K562 (cell line): ENCODE data around the gene TCP11. TPM values are rescaled to one million over a fixed set of nuclear protein-coding genes. Genes with fewer than 3 reads are reported as not detected.

Experiments used
- ATAC-seq: fragments of 200-7000 bp; cut with Tn5 transposase; 3 replicates; pipeline ENCODE4 v1.9.1; 2020; ENCODE audit warnings: moderate library complexity
- BruUV-seq: library from RNA; stranded (reverse); fragments of 400-500 nt; replicated peaks from 2 replicates; lab custom pipeline; 2021; lab: Mats Ljungman, UMichigan
- CTCF ChIA-PET: fragments of 300-600 bp; formaldehyde crosslinking; extraction: SDS; loops from one replicate; lab custom pipeline; 2021; ENCODE audit warnings: low intra/inter-chr PET ratio; lab: Yijun Ruan, JAX
- POLR2A ChIA-PET: fragments of 300-600, 350-650 bp; sonication (Branson Sonifier 250); formaldehyde crosslinking; extraction: SDS; loops from one replicate; lab custom pipeline; 2021; ENCODE audit warnings: antibody characterized with exemption, inconsistent platforms; lab: Yijun Ruan, JAX
- DNase-seq, 4 experiments: peaks; one replicate each; pipeline versions ENCODE4 v3.0.0 to v3.0.0-alpha.2; 2011 to 2018; ENCODE audit warnings: low spot score in 3 of 4, mixed read lengths in 3 of 4; ENCODE audit errors: extremely low read depth in 1 of 4
- FAIRE-seq: peaks from 2 replicates; lab custom pipeline; 2011; peaks lifted over from hg19 to GRCh38; lab: Jason Lieb, UNC
- H2AFZ ChIP-seq: 2 replicates; pipeline ENCODE4 v1.6.0; 2011; ENCODE audit warnings: low read depth, low read length, control low read depth, inconsistent platforms
- H3K27ac ChIP-seq: fragments of 200-600 bp; 3 replicates; pipeline ENCODE4 v1.8.0; 2011; ENCODE audit warnings: low read depth, mild to moderate bottlenecking, control low read depth, inconsistent platforms, low read length, moderate library complexity, mixed read lengths; ENCODE audit errors: extremely low read depth
- H3K27me3 ChIP-seq, 2 experiments: fragments of 300-600 bp in 1 of 2; 2 replicates in 1 of 2; 3 replicates in 1 of 2; pipeline versions ENCODE4 v1.6.0 to v1.8.0; 2011; ENCODE audit warnings: inconsistent platforms in 2 of 2, low read length in 2 of 2, mild to moderate bottlenecking in 1 of 2, mixed read lengths in 1 of 2, moderate library complexity in 1 of 2; ENCODE audit not compliant: control insufficient read depth in 2 of 2, insufficient read depth in 2 of 2
- H3K36me3 ChIP-seq: fragments of 300-600 bp; 3 replicates; pipeline ENCODE4 v1.8.0; 2011; ENCODE audit warnings: mild to moderate bottlenecking, low read length, inconsistent platforms; ENCODE audit not compliant: control insufficient read depth, insufficient read depth
- H3K4me1 ChIP-seq, 2 experiments: fragments of 200-600 bp in 1 of 2; replicated peaks in 1 of 2; 2 replicates in 1 of 2; 3 replicates in 1 of 2; pipeline versions ENCODE4 v1.5.1 to v1.8.0; 2011; ENCODE audit warnings: inconsistent platforms in 2 of 2, low read length in 2 of 2, mild to moderate bottlenecking in 1 of 2, mixed read lengths in 1 of 2, moderate library complexity in 1 of 2; ENCODE audit not compliant: control insufficient read depth in 2 of 2, insufficient read depth in 2 of 2
- H3K4me2 ChIP-seq: 2 replicates; pipeline ENCODE4 v1.6.1; 2011; ENCODE audit warnings: low read length, control low read depth, inconsistent platforms, mixed read lengths; ENCODE audit not compliant: insufficient read depth
- H3K4me3 ChIP-seq: fragments of 200-600 bp; sonication (generic), shearing (Covaris generic); 2 replicates; pipeline ENCODE4 v1.5.1; 2016; ENCODE audit warnings: control low read depth, inconsistent platforms
- H3K79me2 ChIP-seq: fragments of 200-600 bp; 3 replicates; pipeline ENCODE4 v1.8.0; 2011; ENCODE audit warnings: low read length, inconsistent platforms; ENCODE audit not compliant: control insufficient read depth, insufficient read depth
- H3K9ac ChIP-seq, 2 experiments: 2 replicates each; pipeline versions ENCODE4 v1.6.0 to v1.6.1; 2011; ENCODE audit warnings: low read depth in 2 of 2, low read length in 2 of 2, control low read depth in 1 of 2, inconsistent platforms in 1 of 2, mild to moderate bottlenecking in 1 of 2, mixed read lengths in 1 of 2; ENCODE audit not compliant: insufficient read depth in 1 of 2
- H3K9me1 ChIP-seq: one replicate; pipeline ENCODE4 v1.6.0; 2011; ENCODE audit warnings: inconsistent platforms, mild to moderate bottlenecking, low read length, moderate library complexity; ENCODE audit not compliant: control insufficient read depth, insufficient read depth
- H3K9me3 ChIP-seq: replicated peaks from 2 replicates; pipeline ENCODE4 v1.5.1; 2011; ENCODE audit warnings: low read depth, low read length, inconsistent platforms; ENCODE audit not compliant: control insufficient read depth, insufficient read depth
- H4K20me1 ChIP-seq: replicated peaks from 2 replicates; pipeline ENCODE4 v1.6.1; 2011; ENCODE audit warnings: low read length, inconsistent platforms, mixed read lengths; ENCODE audit not compliant: control insufficient read depth, insufficient read depth
- ATF3 ChIP-seq, 2 experiments: fragments of 450-650 bp in 1 of 2; sonication (generic) in 1 of 2; formaldehyde crosslinking in 1 of 2; IDR thresholded peaks in 1 of 2; conservative IDR thresholded peaks in 1 of 2; 2 replicates each; pipeline versions ENCODE4 v1.6.1 to v1.8.1; 2016 to 2023; ENCODE audit warnings: mild to moderate bottlenecking in 2 of 2, moderate library complexity in 2 of 2, inconsistent platforms in 1 of 2, missing genetic modification reagents in 1 of 2
- BRF1 ChIP-seq: IDR thresholded peaks from 3 replicates; pipeline ENCODE4 v1.6.1; 2011; ENCODE audit warnings: borderline replicate concordance, mild to moderate bottlenecking; ENCODE audit not compliant: insufficient read length; ENCODE audit errors: extremely low read depth
- FOSL1 ChIP-seq: fragments of 200-800 bp; sonication (Bioruptor generic); conservative IDR thresholded peaks from 2 replicates; pipeline ENCODE4 v1.6.1; 2016; ENCODE audit warnings: missing genetic modification characterization, missing compliant biosample characterization
- FOXK2 ChIP-seq, 2 experiments: fragments of 450-650 bp; IDR thresholded peaks in 1 of 2; conservative IDR thresholded peaks in 1 of 2; 2 replicates each; pipeline ENCODE4 v1.6.1; 2016; ENCODE audit warnings: low read depth in 2 of 2, mild to moderate bottlenecking in 1 of 2
- JUN ChIP-seq, 2 experiments: sonication (generic) in 1 of 2; formaldehyde crosslinking in 1 of 2; IDR thresholded peaks; 2 replicates each; pipeline versions ENCODE4 v1.6.1 to v1.8.0; 2012 to 2022; ENCODE audit warnings: borderline replicate concordance in 2 of 2, mild to moderate bottlenecking in 2 of 2, improper control_type of control experiment in 1 of 2, low read depth in 1 of 2, low read length in 1 of 2, missing genetic modification reagents in 1 of 2
- JUND ChIP-seq, 2 experiments: IDR thresholded peaks; 2 replicates in 1 of 2; 3 replicates in 1 of 2; pipeline ENCODE4 v1.6.1; 2011; ENCODE audit warnings: borderline replicate concordance in 2 of 2, low read depth in 2 of 2, low read length in 2 of 2, improper control_type of control experiment in 1 of 2, missing biosample characterization in 1 of 2, missing genetic modification characterization in 1 of 2, missing genetic modification reagents in 1 of 2
- PREB ChIP-seq: sonication (generic); formaldehyde crosslinking; IDR thresholded peaks from 2 replicates; pipeline ENCODE4 v1.8.1; 2023; ENCODE audit warnings: mild to moderate bottlenecking, missing genetic modification reagents
- SPI1 ChIP-seq: IDR thresholded peaks from 2 replicates; pipeline ENCODE4 v1.6.1; 2011; ENCODE audit warnings: low read depth, low read length, control low read depth, borderline replicate concordance
- VEZF1 ChIP-seq: fragments of 200-800 bp; sonication (Bioruptor generic); IDR thresholded peaks from 2 replicates; pipeline ENCODE4 v1.6.1; 2017; ENCODE audit warnings: missing genetic modification characterization, missing compliant biosample characterization
- ZBTB33 ChIP-seq: sonication (generic); formaldehyde crosslinking; IDR thresholded peaks from 2 replicates; pipeline ENCODE4 v1.8.1; 2023; ENCODE audit warnings: mild to moderate bottlenecking, missing genetic modification reagents
- ZNF212 ChIP-seq: fragments of 450-650 bp; formaldehyde crosslinking; IDR thresholded peaks from 2 replicates; pipeline ENCODE4 v1.4.0; 2020; ENCODE audit warnings: mild to moderate bottlenecking
- ZNF699 ChIP-seq: fragments of 250-450 bp; sonication (Bioruptor Pico); IDR thresholded peaks from 2 replicates; pipeline ENCODE4 v1.8.0; 2021; ENCODE audit warnings: mild to moderate bottlenecking, moderate library complexity; ENCODE audit not compliant: insufficient replicate concordance
- ZNF75A ChIP-seq: fragments of 450-650 bp; formaldehyde crosslinking; IDR thresholded peaks from 2 replicates; pipeline ENCODE4 v1.4.0; 2020; ENCODE audit warnings: mild to moderate bottlenecking
- WGBS: fragments of 100-300 bp; shearing (Covaris generic); methylation state at CpG from one replicate; pipeline ENCODE4 v1.1.6; 2016; ENCODE audit warnings: low coverage, mixed read lengths; ENCODE audit not compliant: insufficient coverage; ENCODE audit errors: missing lambda C conversion rate; 5-methylcytosine and 5-hydroxymethylcytosine counted together
- in situ Hi-C: fragments of 300-500 bp; cut with MboI; formaldehyde crosslinking; loops from 4 replicates; pipeline ENCODE4 v1.15.0; 2018; ENCODE audit warnings: inconsistent platforms, mixed read lengths
- intact Hi-C: fragments of 100-400 bp; cut with micrococcal nuclease; formaldehyde crosslinking; loops from 2 replicates; pipeline ENCODE4 v1.14.2; 2022
- polyA plus RNA-seq, 8 experiments: library from polyadenylated mRNA; depleted of rRNA in 4 of 8; stranded (reverse) in 5 of 8; unstranded in 3 of 8; fragments of >200 nt; fragmentation: Nextera tagmentation in 2 of 8; fragmentation: Illumina TruSeq in 1 of 8; extraction: Ambion mirVana in 2 of 8; extraction: Trizol in 1 of 8; gene quantifications; 2 replicates each; pipeline versions ENCODE4 v1.2.1 to v1.2.3, GENCODE V29; 2011 to 2014; ENCODE audit warnings: inconsistent platforms in 1 of 8, missing spikeins in 1 of 8
- total RNA-seq, 7 experiments: library from RNA; depleted of rRNA in 6 of 7; stranded (reverse); fragments of >200 nt in 6 of 7; fragmentation: Illumina TruSeq in 2 of 7; extraction: Trizol in 2 of 7; gene quantifications; 2 replicates each; pipeline versions ENCODE4 v1.2.1 to v1.2.3, GENCODE V29; 2011 to 2021; ENCODE audit warnings: low replicate concordance in 1 of 7

TCP11 gene
- total and polyA plus RNA-seq, 9 of the 15 experiments (the other 6 are each of a cell fraction or from before 2014, with no cell fraction given): not detected

GRCh38 chr6:35148167-35148741 lies 7.1 kb upstream of the TCP11 start:
- no TSS peak for BruUV-seq
- POLR2A ChIA-PET: interaction anchor here (0.6 to 1.4 kb wide), 5 partner anchors 10 to 952 kb away, joined by 3 to 6 read pairs (median 3); no protein-coding TSS in a partner anchor
- Histone ChIP-seq H3K4me2 (no peak overlapping the region), H3K9me3 (no peaks in the 10 kb centered on the region), H3K9me1 (no peaks in the 10 kb centered on the region), H4K20me1 (no peaks in the 10 kb centered on the region), H3K4me3 (no peak overlapping the region), H3K4me1 (no peaks in the 10 kb centered on the region), H3K9ac (no peak overlapping the region), H3K27me3 (peaks cover 19 to 29% of the 10 kb centered on the region in 2 experiments), H3K79me2 (no peaks in the 10 kb centered on the region), H3K27ac (no peak overlapping the region), H2AFZ (no peak overlapping the region), H3K36me3 (no peaks in the 10 kb centered on the region)
- intact Hi-C loops: loop anchor here (10.0 kb wide), 2 partner anchors 263 to 983 kb away; partner anchors contain the start of genes ANKS1A and TAF11
- DNase-seq (peak in 1 of 4 experiments; percentile 12), FAIRE-seq (no peak), ATAC-seq (no peak)
- CTCF ChIA-PET: interaction anchor here (1.1 to 3.0 kb wide), 2 partner anchors 57 to 93 kb away, joined by 3 to 9 read pairs; no protein-coding TSS in a partner anchor
- 2% methylated on average over 8 of the region's 8 CpGs for WGBS
- in situ Hi-C loops: loop anchor here (25.0 kb wide), 1 partner anchor 686 kb away; the partner anchor contains the start of gene PACSIN1
- peak; percentile 86 for TF ChIP-seq FOSL1 (tag)
- no peak for TF ChIP-seq ZNF699 (CRISPR knock-in tag)
- no peak for TF ChIP-seq PREB (CRISPR knock-in tag)
- TF ChIP-seq ATF3 (IDR thresholded peaks at IDR 0.05): peak; percentile 75
- TF ChIP-seq ATF3 (CRISPR knock-in tag; conservative IDR thresholded peaks at IDR 0.05): no peak
- no peak for TF ChIP-seq ZNF212 (CRISPR knock-in tag)
- TF ChIP-seq BRF1: no peak
- peak; percentile 6; the same call in 1 of the 2 replicates for TF ChIP-seq SPI1
- TF ChIP-seq ZNF75A: no peak
- TF ChIP-seq ZBTB33 (CRISPR knock-in tag): no peak
- TF ChIP-seq VEZF1 (CRISPR knock-in tag): peak; percentile 18; the same call in 1 of the 2 replicates
- no peak for TF ChIP-seq FOXK2 (conservative IDR thresholded peaks at IDR 0.05 in 1 of 2, IDR thresholded peaks at IDR 0.05 in 1 of 2; ENCODE audit: low read depth in 2 of 2)
- 0 out of 2 replicates have a peak, but pooled peaks have one; percentile 22 for TF ChIP-seq JUN (IDR thresholded peaks at IDR 0.05; ENCODE audit: borderline replicate concordance, low read depth, low read length)
- no peak for TF ChIP-seq JUN (CRISPR knock-in tag; IDR thresholded peaks at IDR 0.05; ENCODE audit: borderline replicate concordance)
- peak; percentile 70 for TF ChIP-seq JUND (IDR thresholded peaks at IDR 0.05; ENCODE audit: borderline replicate concordance, low read depth, low read length)
- peak; percentile 79; the same call in 2 of the 3 replicates for TF ChIP-seq JUND (tag; IDR thresholded peaks at IDR 0.05; ENCODE audit: borderline replicate concordance, low read depth, low read length)
